GM18873 (cell line): ENCODE data around the gene MISFA.
"Not testable (repeated sequence)": the region's sequence is repeated elsewhere in the genome, so short reads cannot be mapped to it uniquely, and the experiment has no call there.

Experiments
- ATAC-seq: cut with Tn5 transposase; IDR thresholded peaks from one replicate; pipeline ENCODE4 v1.9.1; 2021; ENCODE audit warnings: mild to moderate bottlenecking, moderate library complexity, moderate number of reproducible peaks; ENCODE audit not compliant: unreplicated experiment, low FRiP score

The MISFA gene

DNA sequence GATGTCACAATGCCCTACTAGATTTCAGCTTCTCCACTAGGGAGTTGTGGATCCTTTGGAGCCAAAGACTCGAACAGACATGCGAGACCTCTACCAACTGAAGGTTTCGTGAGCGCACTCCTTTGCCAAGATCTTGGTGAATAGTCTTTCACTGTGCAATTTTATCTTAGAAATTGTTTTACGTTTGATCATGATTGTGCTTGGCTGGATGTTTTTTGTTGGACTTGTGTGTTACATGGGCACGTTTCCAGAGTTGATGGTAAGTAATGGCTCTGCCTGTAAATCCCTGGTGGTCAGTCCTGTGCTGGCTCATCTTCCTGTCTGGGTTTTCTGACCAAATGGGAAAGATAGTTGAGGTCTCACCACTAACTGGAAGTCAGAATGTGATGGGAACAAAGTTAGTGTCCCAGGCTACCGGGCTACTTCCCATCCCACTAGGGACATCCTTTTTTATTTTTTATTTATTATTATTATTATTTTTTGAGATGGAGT lies at the start of gene MISFA:
Gene MISFA (plus strand): TSS at position 51 of the 492 bp plus-strand sequence. CDS start 140 bp downstream, at position 191.
- no peak for ATAC-seq

DNA sequence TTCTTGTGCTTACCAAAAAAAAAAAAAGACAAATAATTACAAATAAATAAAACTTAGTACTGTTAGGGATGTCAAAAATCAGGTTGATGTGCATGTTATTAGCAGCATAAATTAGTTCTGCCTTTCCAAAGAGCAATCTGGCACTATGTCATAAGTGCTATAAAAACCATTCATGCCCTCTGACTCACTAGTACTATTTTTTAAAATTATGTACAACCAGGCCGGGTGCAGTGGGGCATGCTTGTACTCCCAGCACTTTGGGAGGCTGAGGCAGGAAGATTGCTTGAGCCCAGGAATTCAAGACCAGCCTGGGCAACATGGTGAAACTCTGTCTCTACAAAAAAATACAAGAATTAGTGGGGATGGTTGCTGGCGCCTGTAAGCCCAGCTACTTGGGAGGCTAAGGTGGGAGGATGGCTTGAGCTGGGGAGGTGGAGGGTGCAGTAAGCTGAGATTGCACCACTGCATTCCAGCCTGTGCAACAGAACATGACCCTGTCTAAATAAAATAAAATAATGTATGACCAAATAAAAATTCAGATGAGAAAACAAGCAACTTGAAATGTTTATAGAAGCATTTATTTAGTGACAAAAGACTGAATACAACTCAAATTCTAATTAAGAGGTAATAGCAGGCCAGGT lies 36.4 kb upstream of the MISFA start:
- ATAC-seq = no peak

DNA sequence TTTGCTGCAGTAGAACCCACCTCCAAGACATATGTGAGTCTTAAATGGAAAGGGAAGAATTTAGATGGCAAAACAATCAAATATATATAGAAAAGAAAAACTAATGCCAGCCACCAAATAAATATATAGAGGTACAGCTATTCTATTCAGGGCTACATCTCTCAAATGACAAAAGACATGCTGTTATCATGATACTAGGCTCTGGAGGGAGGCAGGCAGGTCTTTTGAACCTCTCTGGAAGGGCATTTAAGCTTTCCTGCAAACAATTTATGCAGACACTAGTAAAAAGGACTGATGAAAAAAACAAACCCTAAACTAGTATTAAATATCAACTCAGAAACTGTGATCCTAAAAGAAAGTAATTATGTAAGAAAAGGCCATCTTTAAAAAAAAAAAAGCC lies 35.4 kb upstream of the MISFA start:
- ATAC-seq = no peak

DNA sequence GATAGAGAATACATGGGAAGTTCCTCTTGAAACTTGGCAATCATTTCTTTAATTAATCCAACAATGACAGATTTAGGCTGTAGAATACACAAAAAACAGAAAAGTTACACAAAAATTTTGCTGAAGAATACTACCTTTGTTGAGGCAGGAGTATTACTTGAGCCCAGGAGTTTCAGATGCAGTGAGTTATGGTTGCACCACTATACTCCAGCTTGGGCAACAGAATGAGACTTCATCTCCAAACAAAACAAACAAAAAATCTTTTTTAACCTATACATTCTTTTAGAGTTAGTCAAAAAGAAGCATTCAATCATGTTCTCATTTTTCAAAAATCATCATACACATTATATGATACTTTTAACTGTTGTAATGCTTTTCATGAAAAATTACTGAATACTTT lies 33.2 kb upstream of the MISFA start:
- no peak for ATAC-seq

DNA sequence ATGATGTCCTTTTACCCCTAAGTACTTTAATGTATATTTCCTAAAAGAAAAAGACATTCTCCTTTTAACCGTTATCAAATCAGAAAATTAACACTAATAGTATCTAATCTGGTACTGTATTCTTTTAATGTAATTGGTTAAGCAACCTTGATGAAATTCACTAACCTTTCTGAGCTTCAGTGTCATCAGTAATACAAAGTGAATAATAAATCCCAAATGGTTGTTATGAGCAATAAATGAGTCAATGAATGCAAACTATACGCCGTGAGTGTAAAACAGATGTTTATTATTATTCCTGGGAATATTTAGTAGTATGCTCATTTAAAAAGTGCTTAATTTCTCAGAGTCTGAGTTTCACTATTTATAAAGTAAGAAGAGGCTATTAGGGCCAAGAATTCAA lies 32.5 kb upstream of the MISFA start:
- no peak for ATAC-seq

DNA sequence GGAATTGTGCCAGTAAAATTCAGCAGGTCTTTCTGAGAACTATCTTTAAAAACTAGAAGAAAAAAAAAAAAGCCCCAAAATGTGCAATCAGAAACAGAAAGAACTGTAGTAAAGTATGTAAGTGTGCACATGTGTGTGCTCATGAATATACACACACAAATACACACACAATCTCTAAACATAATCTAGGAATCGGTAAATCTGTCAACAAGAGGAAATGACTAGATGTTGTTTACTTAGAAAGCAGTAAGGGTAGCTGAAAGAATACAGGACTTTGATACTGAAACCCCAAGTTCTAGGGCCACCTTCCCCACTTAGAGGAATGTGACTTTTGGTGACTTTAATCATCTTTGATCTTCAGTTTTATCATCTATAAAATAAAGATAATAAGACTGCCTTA lies 24.2 kb upstream of the MISFA start:
- ATAC-seq = no peak

DNA sequence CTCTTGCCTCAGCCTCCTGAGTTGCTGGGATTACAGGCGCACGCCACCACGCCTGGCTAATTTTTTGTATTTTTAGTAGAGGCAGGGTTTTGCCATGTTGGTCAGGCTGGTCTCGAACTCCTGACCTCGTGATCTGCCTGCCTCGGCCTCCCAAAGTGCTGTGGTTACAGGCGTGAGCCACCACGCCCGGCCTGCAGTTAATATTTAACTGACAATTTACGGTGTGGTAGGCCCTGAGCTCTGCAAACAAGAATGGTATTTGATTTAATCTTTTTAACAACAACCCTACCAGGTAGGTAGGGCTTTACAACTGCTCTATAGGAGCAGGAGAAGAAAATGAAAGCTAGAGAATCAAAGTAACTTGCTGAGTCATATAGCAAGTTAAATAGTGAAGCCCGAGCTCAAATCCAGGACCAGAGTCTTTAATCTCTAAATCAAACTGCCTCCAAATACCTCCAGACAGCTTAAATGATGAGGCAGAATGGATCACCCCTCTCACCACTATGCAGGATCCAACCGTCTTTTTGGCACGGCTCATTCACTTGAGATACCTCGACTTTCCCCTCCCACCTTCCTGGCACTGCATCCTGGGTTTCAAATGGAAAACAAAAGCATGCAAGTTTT lies 20.5 kb upstream of the MISFA start:
- ATAC-seq = no peak

DNA sequence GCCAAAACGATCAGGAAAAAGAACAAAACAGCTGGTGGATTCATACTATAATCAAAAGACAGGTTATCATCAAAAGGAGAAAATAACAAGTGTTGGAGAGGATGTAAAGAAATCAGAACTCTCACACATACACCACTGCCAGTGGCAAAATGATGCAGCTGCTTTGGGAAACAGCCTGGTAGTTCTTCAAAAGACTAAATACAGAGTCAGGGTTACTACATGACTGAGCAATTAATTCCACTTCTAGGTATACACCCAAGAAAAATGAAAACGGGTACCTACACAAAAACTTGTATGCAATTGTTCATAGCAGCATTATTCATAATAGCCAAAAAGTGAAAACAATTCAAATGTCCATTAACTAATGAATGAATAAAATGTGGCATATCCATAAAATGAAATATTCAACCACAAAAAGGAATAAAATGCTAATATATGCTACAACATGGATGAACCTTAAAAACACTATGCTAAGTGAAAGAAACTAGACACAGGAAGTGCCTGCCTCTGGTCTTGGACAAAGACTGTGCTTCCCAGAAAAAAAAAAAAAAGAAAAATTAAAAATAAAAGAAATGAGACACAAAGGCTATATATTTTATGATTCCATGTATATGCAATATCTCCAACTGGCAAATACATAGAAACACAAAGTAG lies 19.3 kb upstream of the MISFA start:
- no peak for ATAC-seq

DNA sequence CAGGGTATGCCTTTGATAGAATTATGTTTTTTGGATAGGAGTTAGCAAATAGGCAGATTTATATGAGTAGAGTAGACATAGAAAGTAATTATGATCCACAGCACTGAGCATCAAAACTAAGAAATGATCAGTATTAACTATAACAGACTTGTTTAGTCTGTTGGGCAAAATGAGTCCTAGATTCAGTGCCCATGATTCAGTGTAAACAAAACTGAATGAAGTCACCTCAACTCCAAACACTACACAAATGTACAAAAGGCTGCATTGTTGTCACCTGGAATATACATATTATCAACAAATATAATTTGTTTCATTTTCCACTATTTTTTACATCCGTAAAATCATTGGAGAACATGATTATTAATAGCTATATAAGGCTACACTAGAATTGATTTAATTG lies 17.8 kb upstream of the MISFA start:
- ATAC-seq = no peak

DNA sequence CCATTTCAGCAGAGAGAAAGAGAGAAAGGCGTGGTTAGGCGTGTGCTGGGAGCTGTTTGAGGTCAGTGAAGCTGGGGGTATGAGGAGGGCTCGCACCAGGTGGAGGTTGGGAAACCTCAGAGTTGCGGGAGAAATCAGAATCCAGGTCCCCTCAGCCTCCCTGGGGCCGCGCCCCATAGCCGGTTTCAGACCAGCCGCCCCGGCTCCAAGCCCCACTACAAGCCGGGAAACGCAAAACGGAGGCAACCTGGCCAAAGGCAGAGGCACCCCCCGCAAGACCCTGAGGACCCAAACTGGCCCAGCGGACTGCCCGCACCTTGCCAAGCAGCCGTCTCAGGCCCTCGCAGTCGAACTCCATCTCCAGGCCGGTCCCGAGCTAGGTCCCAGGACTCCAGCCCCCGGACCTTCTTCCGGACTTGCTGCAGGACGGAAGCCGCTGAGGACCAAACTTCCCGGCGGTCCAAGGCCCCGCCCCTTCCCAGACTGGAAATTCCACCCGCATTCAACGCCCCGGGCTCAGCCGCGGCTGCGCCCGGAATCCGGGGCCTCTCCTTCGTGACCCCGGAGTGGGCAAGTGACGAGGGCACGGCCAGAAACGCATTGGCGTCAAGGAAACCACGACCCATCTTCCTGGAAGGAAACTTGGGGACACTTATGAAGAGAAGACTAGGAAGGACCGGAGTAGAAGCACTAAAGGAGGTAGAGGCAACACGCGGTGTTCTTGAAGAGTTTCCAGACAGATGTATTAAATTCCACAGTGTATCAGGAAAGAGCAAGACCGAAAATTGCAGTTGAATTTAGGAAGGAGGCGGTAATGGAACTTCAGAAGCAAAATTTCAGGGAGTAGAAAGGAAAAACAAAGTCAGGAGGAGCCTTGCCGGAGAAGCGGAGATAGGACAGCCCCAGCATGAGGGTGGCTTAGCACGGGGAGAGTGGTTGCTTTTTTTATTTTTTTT lies 11.0 kb upstream of the MISFA start, which contains the start of gene UEVLD:
Gene UEVLD (minus strand): TSS at position 438 of the 956 bp plus-strand sequence. CDS start 80 bp downstream, at position 358.
- peak; percentile 54 for ATAC-seq

DNA sequence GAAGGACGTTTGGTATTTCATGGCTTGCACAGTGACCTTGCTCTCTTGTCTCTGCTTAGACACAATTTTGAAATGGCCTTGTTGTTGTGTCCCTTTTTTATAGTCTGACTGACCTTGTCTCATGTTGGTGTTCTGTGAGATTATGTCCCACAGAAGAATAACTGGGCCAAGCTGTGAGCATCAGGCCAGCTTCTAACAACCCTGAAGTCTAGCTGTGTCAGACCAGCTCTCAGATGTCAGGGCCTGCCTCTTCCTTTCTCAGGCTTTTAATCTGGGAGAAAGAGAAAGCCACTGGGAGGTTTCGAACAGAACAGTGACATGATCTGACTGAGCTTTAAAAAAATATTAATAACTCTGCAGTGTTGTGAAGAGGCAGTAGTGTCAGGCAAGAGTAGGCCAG lies 9.0 kb upstream of the MISFA start:
- ATAC-seq = no peak

DNA sequence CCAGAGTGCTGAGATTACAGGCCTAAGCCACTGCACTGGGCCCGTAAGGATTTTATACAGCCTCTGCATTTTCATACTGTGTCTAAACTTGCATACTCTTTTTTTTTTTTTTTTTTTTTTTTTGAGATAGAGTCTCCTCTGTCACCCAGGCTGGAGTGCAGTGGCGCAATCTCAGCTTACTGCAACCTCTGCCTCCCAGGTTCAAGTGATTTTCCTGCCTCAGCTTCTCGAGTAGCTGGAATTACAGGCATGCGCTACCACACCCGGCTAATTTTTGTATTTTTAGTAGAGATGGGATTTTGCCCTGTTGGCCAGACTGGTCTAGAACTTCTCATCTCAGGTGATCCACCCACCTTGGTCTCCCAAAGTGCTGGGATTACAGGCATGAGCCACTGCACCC lies 5.5 kb upstream of the MISFA start:
- not testable (repeated sequence) for ATAC-seq

DNA sequence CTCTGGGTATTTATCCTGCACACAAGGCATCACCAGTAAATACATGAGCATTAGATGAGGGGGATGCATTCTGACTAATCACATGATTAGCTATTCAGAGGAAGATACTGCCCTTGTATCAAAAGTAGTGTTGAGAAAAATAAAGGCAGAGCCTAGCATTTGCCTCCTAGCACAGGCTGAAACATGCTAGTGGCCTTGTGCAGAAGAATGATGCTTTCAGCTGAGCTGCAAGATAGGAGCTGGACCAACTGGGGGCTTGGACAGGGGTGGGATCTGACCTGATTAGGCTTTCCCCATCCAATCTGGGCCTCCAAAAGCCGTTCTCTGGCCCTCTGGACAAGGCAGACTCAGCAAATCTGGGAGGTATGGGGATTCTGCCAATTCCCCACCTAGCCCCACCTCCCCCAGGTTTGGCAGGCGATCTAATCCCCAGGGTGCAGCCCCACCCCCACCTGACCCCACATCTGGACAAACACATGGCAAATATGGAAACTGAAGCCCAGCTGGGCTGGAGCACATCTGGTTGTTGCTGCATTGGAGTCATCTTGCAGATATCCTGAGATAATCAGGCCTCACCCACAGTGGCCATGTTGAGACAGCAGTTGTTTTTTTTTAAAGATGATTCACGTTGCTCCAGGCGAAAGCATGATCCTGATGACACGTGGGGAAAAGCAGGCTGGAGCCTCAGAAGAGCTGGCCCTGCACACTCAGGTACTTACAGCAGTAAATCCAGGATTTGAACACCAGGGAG lies 4.4 kb upstream of the MISFA start:
- no peak for ATAC-seq

DNA sequence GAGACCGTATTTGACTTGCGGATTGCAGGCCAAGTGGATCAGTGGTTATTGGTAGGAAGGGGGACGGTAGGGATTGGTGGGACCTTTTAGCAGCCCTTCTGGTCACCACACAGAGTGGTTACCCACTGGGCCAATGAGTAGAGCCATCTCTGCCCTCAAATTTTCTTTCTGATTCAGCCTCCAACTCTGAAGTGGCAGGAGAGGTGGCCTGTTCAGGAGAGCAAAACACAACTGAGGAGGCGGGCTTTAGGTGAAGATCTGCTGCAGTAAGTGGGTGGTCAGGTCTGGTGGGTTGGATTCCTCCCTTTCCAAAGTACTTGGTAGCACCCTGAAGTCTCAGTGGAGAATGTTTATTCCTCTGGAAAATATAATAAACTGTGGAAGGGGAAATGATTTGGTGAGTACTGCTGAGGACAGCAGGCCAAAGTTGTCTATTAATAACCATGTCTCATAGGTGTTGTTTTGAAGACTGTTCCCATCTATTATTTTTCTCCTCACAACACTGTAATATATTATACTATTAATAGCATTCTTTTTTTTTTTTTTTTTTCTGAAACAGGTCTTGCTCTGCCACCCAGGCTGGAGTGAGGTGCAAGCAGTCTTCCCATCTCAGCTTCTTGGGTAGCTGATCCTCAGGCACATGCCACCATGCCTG lies 1.5 kb downstream of the MISFA start:
- no peak for ATAC-seq

DNA sequence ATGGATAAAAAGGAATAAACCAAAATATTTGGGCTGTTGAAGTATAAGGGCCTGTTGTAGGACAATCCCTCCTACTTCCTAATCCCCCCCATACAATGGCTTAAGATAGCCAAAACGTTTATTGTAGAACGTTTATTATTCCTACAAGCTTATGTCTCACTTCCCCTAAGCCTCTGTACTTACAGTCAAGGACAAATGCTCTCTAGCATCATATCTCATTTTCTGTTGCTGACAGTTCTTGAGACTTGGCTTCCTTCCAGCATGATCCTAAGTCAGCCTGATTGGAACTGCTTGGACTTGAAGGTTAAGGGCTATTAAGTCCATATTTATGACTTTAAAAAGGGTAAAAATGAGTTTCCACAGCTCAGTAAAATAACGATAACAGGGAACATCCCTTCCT lies 8.8 kb downstream of the MISFA start:
- no peak for ATAC-seq

DNA sequence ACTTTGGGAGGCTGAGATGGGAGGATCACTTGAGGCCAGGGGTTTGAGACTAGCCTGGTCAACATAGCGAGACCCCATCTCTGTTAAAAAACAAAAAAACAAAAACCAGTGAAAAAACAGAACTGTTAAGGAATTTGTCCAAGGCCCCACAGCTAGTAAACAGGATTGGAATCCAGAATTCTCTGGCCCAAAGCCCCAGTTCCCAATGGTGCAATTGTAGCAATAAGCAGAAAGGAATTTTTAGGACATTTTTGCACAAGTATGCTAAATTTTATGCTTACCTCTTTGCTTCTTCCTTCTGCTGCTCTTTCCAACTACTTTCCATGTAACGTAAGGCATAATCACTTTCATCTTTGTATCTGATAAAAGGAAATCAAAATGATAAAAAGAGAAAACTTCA lies 11.6 kb downstream of the MISFA start:
- no peak for ATAC-seq

DNA sequence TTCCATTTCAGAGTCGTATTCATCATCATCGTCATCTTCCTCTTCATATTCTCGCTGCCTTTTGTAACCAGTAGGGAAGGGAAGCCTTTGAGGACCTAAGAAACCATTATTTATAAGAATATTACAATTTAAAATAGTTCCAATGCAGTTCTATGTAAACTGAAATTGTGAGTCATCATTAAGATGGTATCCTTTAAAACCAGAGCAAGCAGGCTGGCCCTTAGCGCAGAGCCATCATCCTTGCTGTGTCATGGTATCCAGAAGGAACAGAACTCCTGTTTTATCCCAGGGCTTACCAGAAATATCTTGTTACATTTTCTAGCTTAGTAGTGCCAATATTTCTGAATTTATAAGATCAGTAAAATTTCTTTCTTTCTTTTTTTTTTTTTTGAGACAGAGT lies 12.8 kb downstream of the MISFA start:
- no peak for ATAC-seq

DNA sequence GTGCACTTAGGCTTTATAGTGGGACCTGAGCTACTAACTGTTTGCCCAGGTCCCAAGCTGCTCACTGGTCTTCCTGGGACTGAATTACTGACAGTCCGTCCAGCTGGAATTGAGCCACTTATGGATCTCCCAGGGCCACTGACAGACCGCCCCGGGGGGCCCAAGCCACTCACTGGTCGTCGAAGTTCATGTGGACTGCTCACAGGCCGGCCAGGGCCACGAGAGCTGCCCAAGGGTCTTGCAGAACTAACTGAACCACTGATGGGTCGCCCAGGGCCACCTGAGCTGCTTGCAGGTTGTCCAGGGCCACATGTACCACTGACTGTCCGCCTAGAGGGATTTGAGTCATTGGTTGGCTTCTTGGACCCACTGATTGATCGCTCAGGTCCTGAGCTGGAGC lies 15.1 kb downstream of the MISFA start:
- ATAC-seq = no peak

DNA sequence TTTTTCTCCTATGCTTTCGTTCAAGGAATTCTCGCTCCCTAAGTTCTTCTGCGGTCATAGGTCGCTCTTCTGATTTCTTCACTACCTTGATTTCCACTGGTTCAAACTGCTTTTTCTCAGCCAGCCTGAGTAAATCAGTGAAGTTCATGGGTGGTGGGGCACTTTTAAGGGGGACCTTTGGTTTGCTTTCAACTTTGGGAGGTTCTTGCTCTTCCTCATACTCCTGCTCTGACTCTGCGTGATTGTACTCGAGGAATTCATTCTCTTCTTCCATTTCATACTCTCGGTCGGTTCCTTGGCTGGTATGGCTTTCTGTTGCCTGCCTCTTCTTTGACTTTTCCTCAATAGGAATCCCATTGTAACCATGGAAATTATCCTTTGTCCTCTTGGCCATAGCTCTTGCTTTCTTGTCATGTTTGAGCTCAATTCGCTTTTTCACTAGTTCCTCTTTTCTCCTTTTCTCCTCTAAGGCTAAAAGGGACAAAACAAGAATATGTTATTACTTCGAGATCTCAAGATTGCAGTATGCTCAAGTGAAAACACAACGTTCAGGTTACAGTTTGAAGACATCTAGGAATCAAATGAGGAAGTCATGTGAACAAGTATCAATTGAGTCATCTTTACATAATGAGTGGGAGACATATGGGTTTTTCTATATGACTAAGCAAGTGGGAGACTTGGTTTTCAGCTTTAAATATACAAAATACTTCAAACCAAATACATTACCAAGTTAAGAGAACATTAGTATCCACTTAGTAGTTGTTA lies 16.2 kb downstream of the MISFA start:
- ATAC-seq = peak; percentile 88
